DMS153 (cell line): Measurements from ENCODE around the gene CASTOR2.
"Not testable (repeated sequence)": the region's sequence is repeated elsewhere in the genome, so short reads cannot be mapped to it uniquely, and the experiment has no call there.

Experiments used
- DNase-seq: peaks from one replicate; lab custom pipeline; 2025; lab: John Stamatoyannopoulos, UW

Gene CASTOR2

DNA sequence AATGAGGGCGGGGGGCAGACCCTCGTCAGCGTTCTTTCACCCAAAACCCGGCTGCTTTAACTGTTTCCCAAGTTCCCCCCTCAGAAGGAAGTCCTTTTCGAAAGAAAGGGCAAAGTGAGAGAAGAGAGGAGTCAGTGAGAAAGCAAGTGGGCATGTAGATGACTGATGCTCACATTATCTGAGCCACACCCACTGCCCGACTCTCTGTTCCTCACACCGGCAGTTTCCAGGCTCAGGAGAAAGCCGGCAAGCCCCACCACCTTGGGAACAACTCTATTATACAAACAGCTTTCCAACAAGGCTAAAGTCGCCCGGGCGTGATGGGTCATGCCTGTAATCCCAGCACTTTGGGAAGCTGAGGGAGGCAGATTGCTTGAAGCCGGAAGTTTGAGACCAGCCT is 86.0 kb downstream of the CASTOR2 start:
- no peak for DNase-seq

DNA sequence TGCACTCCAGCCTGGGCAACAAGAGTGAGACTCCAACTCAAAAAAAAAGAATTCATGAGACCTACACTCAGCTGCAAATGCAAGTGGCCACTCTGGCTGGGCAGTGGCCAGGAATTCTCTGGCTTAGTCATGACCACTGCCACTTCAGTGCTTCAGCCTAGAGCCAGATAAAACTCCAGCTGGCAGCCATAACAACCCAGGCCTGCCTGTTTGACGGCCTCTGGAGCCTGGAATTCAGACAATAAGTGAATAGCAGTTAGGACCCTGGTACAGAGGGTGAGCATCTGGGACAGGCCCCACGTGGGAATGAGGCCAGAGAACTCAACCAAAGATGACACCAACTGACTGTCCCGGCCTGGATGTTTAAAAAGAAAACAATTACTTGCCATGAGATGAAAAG is 90.2 kb downstream of the CASTOR2 start:
- DNase-seq, result no peak

DNA sequence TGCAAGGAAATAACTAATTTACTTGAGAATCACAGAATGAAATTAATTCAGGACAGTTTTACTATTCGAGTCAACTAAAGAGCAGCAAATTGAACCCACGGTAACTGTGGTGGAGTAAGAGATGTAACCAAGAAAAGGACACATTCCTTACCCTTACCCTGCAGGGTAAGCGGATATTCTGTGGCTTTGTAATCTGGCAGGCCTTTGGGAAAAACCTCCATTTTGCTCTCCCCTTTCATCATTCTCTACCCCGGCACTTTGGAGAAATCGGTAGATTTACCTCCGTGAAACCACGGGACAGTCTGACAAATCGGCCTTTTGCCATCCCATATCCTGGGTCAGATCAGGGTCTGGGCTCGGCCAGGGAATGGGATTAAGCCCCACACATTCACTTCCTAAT is 90.7 kb downstream of the CASTOR2 start:
- DNase-seq, result no peak

DNA sequence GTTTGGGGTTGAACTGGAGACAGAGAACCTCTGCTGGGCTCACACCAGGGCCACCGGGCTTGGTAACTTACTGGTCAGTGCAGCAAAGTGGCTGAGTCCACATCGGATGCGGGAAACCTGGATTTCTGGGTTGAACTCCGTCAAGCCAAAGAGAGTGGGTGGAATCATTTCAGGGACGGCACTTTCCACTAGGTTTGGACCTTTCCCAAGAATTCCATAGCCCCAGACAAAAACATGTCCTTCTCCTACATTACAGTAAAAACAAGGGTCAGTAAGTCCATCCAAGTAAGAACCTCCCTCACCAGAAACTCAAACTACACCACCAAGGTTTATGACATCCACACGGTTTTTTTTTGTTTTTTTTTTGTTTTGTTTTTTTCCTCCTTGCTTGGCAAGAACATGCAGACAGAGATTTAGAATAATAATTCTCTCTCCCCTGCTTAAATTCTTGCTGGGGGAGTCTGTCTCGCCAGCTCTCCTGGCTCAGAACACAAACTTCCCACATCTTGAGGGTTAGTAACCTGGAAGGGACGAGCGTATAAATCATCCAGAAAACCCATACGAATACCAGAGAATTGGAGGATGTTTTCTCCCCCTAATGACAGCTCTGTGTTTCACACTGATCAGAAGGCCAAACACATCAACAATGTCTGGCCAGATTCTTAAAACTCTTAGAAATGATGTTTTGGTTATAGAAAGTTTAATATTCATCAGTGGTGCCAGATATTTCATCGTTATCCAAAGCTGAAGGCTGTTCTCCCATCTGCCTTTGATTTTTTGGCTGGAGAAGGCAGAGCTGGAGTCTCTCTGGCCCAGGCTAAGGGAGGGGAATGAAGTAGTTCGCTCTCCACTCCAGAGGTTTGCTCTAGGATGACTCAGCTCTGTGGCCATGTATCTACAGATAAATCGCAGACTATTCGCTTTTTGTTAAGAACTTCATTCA is 91.6 kb downstream of the CASTOR2 start:
- no peak for DNase-seq

DNA sequence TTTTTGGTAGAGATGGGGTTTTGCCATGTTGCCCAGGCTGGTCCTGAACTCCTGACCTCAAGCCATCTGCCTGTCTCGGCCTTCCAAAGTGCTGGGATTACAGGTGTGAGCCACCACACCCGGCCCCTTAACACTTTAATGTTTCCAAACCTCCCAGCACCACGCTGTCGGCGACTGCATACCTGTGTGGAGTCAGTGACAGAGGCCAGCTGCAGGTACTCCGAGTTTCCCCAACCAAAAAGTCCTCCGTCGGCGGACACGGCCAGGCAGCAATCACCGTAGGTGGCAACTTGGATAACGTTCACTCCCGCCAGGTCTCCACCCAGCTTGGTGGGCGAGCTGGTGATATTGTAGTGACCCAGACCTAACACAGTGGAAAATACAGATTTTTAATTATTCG is 93.9 kb downstream of the CASTOR2 start:
- no peak for DNase-seq

DNA sequence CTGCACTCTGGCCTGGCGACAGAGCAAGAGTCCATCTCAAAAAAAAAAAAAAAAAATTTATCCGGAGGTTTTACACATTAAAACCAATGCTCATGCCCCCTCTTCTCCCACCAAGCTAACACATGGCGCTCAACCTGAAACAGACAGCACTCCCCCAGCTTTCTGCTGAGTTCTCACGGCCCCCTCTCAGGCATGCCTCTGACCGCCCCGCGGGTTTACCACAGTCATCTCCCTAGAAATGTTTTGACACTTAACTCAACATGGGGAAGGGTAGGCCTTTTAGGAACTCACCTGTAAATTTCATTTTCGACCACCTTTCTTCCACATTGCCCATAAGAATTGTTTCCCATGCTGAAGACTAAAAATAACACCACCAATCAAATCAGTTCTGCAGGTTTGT is 99.8 kb downstream of the CASTOR2 start:
- no peak for DNase-seq

DNA sequence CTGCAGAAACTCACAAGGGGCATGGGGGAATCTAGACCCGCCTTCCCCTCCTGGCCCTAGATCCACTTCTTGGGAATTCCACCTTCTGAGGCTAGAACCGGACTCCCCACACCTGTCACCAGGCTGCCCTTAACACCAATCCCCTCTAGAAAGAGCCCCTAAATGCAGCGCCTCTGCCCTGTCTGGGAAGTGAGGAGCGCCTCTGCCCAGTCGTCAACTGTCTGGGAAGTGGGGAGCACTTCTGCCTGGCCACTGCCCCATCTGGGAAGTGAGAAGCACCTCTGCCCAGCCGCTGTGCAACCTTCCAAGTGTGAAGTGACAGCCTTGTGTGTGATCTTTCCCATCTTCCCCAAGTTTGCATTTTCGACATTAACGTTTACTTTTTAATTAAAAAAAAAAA is 100.3 kb downstream of the CASTOR2 start:
- no peak for DNase-seq

DNA sequence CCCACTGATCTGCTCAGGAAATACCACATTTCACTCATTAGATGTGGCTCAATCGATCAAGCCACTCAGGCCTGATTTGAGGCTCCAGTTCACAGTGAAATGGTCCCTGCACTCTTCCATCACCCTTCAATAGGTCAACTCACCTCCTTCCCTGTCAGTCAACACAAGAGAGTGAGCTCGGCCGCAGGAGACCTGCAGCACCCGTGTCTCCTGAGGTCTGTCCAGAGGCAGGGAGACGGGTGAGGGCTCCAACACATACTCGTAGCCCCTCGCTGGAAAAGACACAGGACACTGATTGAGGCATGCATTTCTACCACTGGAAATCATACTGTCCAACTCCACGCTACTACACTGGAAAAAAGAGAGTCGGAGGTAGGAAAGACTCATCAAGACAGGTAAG is 102.0 kb downstream of the CASTOR2 start:
- DNase-seq, result no peak

DNA sequence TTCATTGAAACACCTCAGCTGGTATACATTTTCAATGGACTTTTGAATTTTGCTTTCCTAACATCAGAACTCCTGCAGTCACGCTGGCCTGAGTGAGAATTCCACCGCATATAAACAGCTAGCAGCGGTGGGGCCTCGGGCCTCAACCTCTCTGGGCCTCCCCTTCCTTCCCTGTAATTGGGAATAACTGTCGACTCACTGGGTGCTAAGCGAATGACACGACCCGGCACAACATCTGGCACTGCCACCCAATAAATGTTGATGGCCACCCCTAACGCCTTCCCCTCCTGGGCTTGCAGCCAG is 108.4 kb downstream of the CASTOR2 start:
- DNase-seq, result no peak

DNA sequence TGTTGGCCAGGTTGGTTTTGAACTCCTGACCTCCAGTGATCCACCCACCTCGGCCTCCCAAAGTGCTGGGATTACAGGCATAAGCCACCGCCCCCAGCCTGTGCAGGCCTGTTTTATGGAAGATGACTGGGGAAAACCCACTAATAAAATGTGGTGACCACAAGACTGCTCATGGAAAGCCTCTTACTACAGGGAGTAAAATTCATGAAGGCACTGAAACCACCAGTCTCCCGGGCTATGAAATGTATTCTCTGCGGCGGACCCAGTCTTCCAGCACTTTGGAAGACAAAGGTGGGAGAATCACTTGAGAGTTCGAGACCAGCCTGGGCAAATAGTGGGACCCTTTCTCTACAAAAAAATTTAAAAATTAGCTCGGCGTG is 109.7 kb downstream of the CASTOR2 start:
- DNase-seq, result not testable (repeated sequence)
